ENCODE results near the gene RAB11FIP3.
"Not testable (repeated sequence)": the region's sequence is repeated elsewhere in the genome, so short reads cannot be mapped to it uniquely, and the experiment has no call there.

The RAB11FIP3 gene

GRCh38 chr16:482468-483185 lies 57.2 kb downstream of the RAB11FIP3 start:
- DNase-seq (ENCODE audit: low read depth, low spot score): no peak
- H3K27ac ChIP-seq: no peak overlapping the region

DNA sequence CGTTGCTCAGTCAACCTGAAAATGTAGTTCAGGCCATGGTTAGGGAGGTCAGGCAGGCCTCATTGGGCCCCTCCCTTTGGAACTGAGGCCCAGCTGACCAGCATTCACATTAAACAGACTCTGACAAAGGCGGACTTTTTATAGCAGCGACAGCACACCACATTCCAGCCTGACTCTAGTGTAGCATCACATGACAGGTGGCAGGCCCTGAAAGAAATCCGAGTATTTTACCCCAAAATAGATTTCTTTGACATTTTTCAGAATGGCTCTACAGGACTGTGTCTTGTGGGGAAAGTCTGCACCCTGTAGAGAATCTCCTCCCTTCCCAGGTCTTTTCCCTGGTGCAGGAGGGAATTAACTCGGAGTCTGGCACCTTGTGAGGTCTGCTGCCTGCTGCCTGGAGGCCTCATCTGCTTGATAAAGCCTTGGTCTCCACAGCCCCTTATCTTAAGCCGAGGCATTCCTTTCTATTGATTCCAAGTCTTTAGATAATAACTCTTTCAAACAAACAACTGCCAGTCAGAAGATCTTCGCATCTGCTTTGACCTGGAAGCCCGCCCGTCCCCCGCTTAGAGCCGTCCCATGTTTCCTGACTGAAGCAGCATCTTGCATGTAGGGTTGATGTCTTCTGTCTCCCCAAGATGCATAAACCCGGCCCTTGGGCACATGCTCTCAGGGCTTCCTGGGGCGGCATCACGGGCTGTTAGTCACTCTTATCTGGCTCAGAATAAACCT lies 58.1 kb downstream of the RAB11FIP3 start:
- DNase-seq (ENCODE audit: low read depth, low spot score): no peak
- no peak overlapping the region for H3K27ac ChIP-seq

GRCh38 chr16:489606-490005 lies 64.2 kb downstream of the RAB11FIP3 start:
- no peak for DNase-seq (ENCODE audit: low read depth, low spot score)
- no peak overlapping the region for H3K27ac ChIP-seq

DNA sequence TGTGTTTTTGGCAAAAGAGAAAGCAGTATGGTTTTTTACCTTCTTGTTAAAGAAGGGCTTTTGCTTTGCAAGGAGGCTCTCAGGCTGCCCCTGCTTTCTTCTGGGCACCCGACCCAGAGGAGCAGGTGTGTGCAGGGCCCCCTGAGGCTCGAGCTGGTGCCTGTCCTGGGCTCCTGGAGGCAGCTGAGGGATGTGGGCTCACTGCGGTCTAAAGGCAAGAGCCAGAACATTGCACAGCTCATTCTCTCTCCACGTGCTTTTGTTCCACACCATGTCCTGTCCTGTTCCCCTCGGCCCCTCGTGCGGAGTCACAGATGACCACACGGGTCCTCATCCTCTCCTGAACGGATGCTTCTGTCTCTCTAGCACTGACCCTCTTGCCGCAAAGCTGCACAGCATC lies 65.3 kb downstream of the RAB11FIP3 start:
- H3K27ac ChIP-seq: no peak overlapping the region
- DNase-seq (ENCODE audit: low read depth, low spot score): no peak

DNA sequence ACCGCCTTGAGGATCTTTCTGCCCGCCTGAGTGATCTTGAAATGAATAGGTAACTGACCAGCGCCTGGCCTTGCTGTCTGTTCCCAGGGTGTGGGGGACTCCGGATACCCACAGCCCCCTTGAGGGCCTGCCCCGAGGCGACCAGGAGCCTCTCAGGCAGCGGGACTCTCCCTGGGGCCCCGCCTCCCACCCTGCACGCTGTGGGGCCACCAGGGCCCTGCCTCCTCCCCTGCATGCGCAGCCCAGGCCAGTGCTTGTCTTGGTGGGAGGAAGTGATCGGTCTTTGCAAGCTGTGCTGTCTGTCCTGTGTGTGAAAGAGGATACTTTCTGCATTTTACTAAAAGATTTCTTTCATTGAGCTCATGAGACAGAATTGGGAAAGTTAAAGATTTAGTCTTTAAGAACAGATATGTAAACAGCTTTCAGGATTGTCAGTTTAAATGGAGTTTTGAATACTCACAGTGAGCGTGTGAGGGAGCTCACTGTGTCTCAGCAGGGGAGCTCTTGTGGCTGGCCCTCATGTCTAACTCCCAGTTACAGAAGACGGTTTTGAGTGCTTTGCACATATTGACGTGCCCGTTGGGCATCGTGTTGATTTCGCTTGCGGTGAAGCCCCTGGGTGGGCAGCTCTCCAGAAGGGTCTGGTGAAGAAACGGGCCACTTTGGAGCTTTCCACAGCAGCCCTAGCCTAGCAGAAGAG lies 65.9 kb downstream of the RAB11FIP3 start:
- H3K27ac ChIP-seq: no peak overlapping the region
- DNase-seq (ENCODE audit: low read depth, low spot score): no peak

DNA sequence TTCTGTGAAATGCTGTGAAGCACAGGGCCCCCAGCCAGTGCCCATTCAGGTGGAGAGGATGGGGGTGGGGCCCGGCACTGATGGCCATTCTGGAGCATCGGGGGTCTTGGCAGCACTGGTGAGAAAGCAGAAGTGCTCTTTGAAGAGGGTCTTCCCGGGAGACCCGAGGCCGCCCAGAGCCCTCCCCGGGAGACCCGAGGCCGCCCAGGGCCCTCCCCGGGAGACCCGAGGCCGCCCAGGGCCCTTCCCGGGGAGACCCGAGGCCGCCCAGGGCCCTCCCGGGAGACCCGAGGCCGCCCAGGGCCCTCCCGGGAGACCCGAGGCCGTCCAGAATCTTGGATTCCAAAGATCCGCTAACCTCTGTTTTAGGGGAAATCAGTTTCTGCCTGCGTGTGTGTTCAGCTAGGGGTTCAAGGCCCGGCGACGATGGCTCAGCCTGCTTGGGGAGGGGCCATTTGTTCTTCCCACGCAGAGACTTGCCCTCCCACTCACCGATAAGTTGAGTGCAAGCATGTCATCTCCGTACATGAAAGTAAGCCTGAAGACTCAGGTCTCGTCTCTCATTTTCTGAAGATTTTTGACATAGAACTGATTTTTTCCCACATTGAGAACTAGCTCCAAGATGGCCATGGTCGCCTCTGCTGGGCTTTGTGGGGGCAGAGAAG lies 66.9 kb downstream of the RAB11FIP3 start:
- no peak for DNase-seq (ENCODE audit: low read depth, low spot score)

GRCh38 chr16:494676-495075 lies 69.2 kb downstream of the RAB11FIP3 start:
- not testable (repeated sequence) for H3K27ac ChIP-seq; DNase-seq (ENCODE audit: low read depth, low spot score)

More for the DNA sequence above, 66.9 kb downstream of the RAB11FIP3 start:
- no peak overlapping the region for H3K27ac ChIP-seq

GRCh38 chr16:495127-495748 lies 69.8 kb downstream of the RAB11FIP3 start:
- no peak overlapping the region for H3K27ac ChIP-seq
- DNase-seq (ENCODE audit: low read depth, low spot score): no peak

GRCh38 chr16:496097-496886 lies 70.8 kb downstream of the RAB11FIP3 start:
- no peak for DNase-seq (ENCODE audit: low read depth, low spot score)
- no peak overlapping the region for H3K27ac ChIP-seq

GRCh38 chr16:497258-497657 lies 71.8 kb downstream of the RAB11FIP3 start:
- DNase-seq (ENCODE audit: low read depth, low spot score): no peak

GRCh38 chr16:499924-500323 lies 74.5 kb downstream of the RAB11FIP3 start:
- DNase-seq (ENCODE audit: low read depth, low spot score): no peak
- H3K27ac ChIP-seq: no peak overlapping the region

More at GRCh38 chr16:497258-497657, 71.8 kb downstream of the RAB11FIP3 start:
- H3K27ac ChIP-seq: no peak overlapping the region

DNA sequence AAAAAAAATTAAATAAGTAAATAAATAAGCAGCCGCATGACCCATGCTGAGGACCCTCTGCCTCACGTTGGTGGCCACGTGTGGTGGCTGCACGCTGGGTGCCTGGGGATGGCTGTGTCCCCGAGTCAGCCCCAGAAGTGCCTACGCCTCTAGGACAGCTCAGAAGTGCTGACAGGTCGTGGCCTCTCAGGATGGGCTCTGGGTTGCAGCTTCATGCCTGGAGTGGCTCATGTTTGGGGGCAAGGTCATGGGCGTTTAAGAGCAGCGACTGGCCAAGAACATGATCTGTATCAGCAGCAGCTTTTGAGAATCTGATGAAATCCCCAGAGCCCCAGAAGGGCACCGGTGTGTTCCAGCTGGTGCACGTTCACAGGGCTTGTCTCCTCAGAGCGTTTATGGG lies 75.3 kb downstream of the RAB11FIP3 start:
- H3K27ac ChIP-seq: no peak overlapping the region
- no peak for DNase-seq (ENCODE audit: low read depth, low spot score)

DNA sequence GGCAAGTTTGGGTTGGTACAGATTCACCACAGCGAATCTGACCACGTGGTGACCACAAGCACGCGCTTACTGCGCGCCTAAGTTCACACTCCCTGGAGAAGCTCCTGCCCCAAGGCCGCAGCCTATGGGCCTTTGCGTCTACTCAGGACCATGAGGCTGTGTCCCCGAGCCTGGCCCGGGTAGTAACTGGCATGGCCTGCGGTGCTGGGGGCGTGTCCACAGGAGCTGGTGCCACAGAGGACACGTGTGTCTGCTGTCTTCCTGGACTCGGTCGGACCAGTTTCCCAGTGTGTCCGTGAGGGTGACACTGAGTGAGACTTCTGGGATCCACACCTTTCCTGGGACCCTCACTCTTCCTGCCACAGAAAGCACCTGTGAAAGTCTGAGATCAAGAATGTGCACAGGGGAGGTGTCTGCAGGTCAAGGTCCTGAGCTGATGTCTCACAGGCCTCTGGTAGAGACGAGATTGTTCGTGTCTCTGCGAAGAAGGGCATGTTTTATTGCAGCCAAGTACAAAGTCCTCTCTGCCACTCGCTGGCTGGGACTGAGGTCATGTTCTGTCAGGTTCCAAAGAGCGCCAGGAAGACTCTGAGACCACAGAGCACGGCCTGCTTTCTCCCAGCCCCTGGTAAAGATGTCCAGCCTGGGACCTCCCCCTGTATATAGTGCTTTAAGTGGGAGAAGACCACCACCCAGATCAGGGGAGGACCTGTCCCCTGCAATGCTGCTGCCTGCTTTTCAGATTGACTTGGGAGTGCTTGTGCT lies 76.9 kb downstream of the RAB11FIP3 start:
- no peak for DNase-seq (ENCODE audit: low read depth, low spot score)
- H3K27ac ChIP-seq: no peak overlapping the region

GRCh38 chr16:503150-504071 lies 78.0 kb downstream of the RAB11FIP3 start:
- H3K27ac ChIP-seq: no peak overlapping the region
- no peak for DNase-seq (ENCODE audit: low read depth, low spot score)

- DNase-seq (ENCODE audit: low read depth, low spot score): no peak
- no peak overlapping the region for H3K27ac ChIP-seq
Observed at GRCh38 chr16:505479-506245, 80.2 kb downstream of the RAB11FIP3 start.

DNA sequence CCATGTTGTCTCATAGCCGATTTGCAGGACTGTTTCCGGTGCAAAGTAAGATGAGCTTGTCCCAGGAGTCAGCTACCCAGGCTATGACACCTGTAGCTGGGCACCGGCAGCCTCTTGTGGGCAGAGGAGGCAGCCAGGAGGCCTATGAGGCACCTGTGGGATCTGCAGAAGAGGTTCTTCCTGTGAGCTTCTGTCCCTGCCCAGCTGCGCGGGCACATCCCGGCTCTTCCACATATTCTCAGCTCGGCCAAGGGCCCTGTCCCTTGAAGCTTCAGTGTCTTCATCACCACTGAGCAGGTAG lies 80.7 kb downstream of the RAB11FIP3 start:
- no peak for DNase-seq (ENCODE audit: low read depth, low spot score)
- H3K27ac ChIP-seq: no peak overlapping the region

DNA sequence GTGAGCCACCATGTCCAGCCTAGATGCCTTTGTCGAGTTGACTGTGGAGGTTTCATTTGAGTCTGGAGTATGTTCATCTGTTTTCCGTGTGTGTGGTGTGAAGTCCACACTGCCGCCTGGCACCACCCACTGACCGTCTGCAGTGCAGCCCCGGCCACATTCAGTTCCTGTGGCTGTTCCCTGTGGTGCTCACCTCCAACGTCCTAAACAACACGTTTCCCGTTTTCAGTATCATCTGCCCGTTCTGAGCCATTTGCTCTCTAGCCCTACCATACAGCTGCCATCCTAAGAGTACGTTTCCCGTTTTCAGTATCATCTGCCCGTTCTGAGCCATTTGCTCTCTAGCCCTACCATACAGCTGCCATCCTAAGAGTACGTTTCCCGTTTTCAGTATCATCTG lies 82.1 kb downstream of the RAB11FIP3 start:
- not testable (repeated sequence) for H3K27ac ChIP-seq; DNase-seq (ENCODE audit: low read depth, low spot score)

Measured in epithelial cell of prostate (primary cell).